Natural killer cell (primary cell): ENCODE data around the gene WASF2. TPM values are rescaled to one million over a fixed set of nuclear protein-coding genes. Genes with fewer than 3 reads are reported as not detected.

Experiments
- ATAC-seq, 3 donors: fragments of 150-1000 bp in 2 of 3; fragments of 200-7000 bp in 1 of 3; cut with Tn5 transposase; 1 replicate in 1 of 3; 2 replicates in 2 of 3; pipeline ENCODE4 v1.10.0; 2021; ENCODE audit warnings: mild to moderate bottlenecking in 2 of 3, moderate library complexity in 2 of 3
- DNase-seq, 2 donors: peaks; one replicate each; pipeline versions ENCODE4 v3.0.0 to v3.0.0-alpha.2; 2013 to 2021; ENCODE audit warnings: mixed read lengths in 1 of 2
- H3K27ac ChIP-seq: one replicate; pipeline ENCODE4 v1.5.1; 2013; ENCODE audit warnings: mild to moderate bottlenecking, low read length
- H3K27me3 ChIP-seq: one replicate; pipeline ENCODE4 v1.6.1; 2013; ENCODE audit warnings: low read length; ENCODE audit not compliant: control insufficient read depth, insufficient read depth
- H3K36me3 ChIP-seq: one replicate; pipeline ENCODE4 v1.6.1; 2013; ENCODE audit warnings: low read length; ENCODE audit not compliant: control insufficient read depth, insufficient read depth
- H3K4me1 ChIP-seq: one replicate; pipeline ENCODE4 v1.6.1; 2013; ENCODE audit warnings: low read length; ENCODE audit not compliant: control insufficient read depth, insufficient read depth
- H3K4me3 ChIP-seq: one replicate; pipeline ENCODE4 v1.5.1; 2013; ENCODE audit warnings: low read length
- H3K9me3 ChIP-seq: one replicate; pipeline ENCODE4 v1.6.1; 2013; ENCODE audit warnings: low read length; ENCODE audit not compliant: control insufficient read depth, insufficient read depth
- H3K27ac Mint-ChIP-seq, 2 donors: one replicate each; pipeline ENCODE4 v1.8.0; 2022; ENCODE audit warnings: mild to moderate bottlenecking in 2 of 2, mixed read lengths in 2 of 2, moderate library complexity in 1 of 2
- H3K27me3 Mint-ChIP-seq, 2 donors: one replicate each; pipeline ENCODE4 v1.8.0; 2022; ENCODE audit warnings: low read depth in 2 of 2, mixed read lengths in 2 of 2
- H3K36me3 Mint-ChIP-seq: one replicate; pipeline ENCODE4 v1.8.0; 2022; ENCODE audit warnings: mixed read lengths
- H3K4me1 Mint-ChIP-seq, 2 donors: one replicate each; pipeline ENCODE4 v1.8.0; 2022; ENCODE audit warnings: mixed read lengths in 2 of 2
- H3K4me3 Mint-ChIP-seq: one replicate; pipeline ENCODE4 v1.8.0; 2022; ENCODE audit warnings: mild to moderate bottlenecking, moderate library complexity, mixed read lengths
- H3K9me3 Mint-ChIP-seq, 2 donors: one replicate each; pipeline ENCODE4 v1.8.0; 2022; ENCODE audit warnings: mixed read lengths in 2 of 2
- CTCF ChIP-seq: fragments of 200-600 bp; IDR thresholded peaks from one replicate; pipeline ENCODE4 v1.8.0; 2022; ENCODE audit warnings: antibody characterized with exemption
- WGBS: methylation state at CpG from one replicate; pipeline ENCODE4 v1.1.7; 2013; ENCODE audit warnings: missing lambda C conversion rate; ENCODE audit not compliant: insufficient coverage; 5-methylcytosine and 5-hydroxymethylcytosine counted together
- intact Hi-C: fragments of 100-400 bp; cut with micrococcal nuclease; formaldehyde crosslinking; loops from one replicate; pipeline ENCODE4 v1.14.2; 2022
- total RNA-seq, 4 donors: library from RNA; stranded (reverse); fragments of 120-200 nt in 1 of 4; gene quantifications; one replicate each; pipeline versions ENCODE4 v1.2.3 to v1.2.4, GENCODE V29; 2013 to 2022

Gene WASF2
- total RNA-seq, 3 donors from 2014 or later (not counting 1 experiment from before 2014, with no cell fraction given): 137 to 153 (median 143) TPM

GRCh38 chr1:27416387-27417111 is 73.4 kb downstream of the WASF2 start:
- intact Hi-C loops: loop anchor here (2.0 to 5.0 kb wide), 3 partner anchors 20 to 191 kb away; partner anchors contain the start of gene WASF2
- H3K9me3 Mint-ChIP-seq: no peaks in the 10 kb centered on the region
- peak; percentile 64 for TF ChIP-seq CTCF
- Histone ChIP-seq H3K4me3 (no peak overlapping the region), H3K36me3 (peaks cover 70% of the 10 kb centered on the region), H3K27me3 (no peaks in the 10 kb centered on the region), H3K27ac (peak overlapping the region; percentile 14), H3K4me1 (peaks cover 27% of the 10 kb centered on the region), H3K9me3 (no peaks in the 10 kb centered on the region)
- peaks cover 10% of the 10 kb centered on the region for H3K36me3 Mint-ChIP-seq
- ATAC-seq: peak; percentile 77 to 85 (median 81)
- DNase-seq: peak in 1 of 2 donors; percentile 82
- H3K27ac Mint-ChIP-seq: peak overlapping the region; percentile 69 to 87
- no peak overlapping the region for H3K4me3 Mint-ChIP-seq
- no peaks in the 10 kb centered on the region for H3K27me3 Mint-ChIP-seq
- WGBS: 86% methylated on average over 2 of the region's 3 CpGs
- H3K4me1 Mint-ChIP-seq: peaks cover 34 to 36% of the 10 kb centered on the region in 2 donors

- intact Hi-C loops: no loop called here
- no peaks in the 10 kb centered on the region for H3K27me3 Mint-ChIP-seq
Measured at GRCh38 chr1:27414091-27414490, 75.9 kb downstream of the WASF2 start.

GRCh38 chr1:27413004-27413403 is 77.0 kb downstream of the WASF2 start:
- peaks cover 89% of the 10 kb centered on the region for H3K36me3 ChIP-seq
- peaks cover 11% of the 10 kb centered on the region for H3K4me1 ChIP-seq
- Mint-ChIP-seq H3K36me3 (peaks cover 10% of the 10 kb centered on the region), H3K9me3 (no peaks in the 10 kb centered on the region), H3K27me3 (no peaks in the 10 kb centered on the region), H3K4me1 (peaks cover 17 to 19% of the 10 kb centered on the region in 2 donors), H3K4me3 (no peak overlapping the region), H3K27ac (no peak overlapping the region)
- H3K27me3 ChIP-seq: no peaks in the 10 kb centered on the region
- no peak for DNase-seq
- ATAC-seq: no peak
- no peak overlapping the region for H3K27ac ChIP-seq
- no peak for TF ChIP-seq CTCF
- H3K4me3 ChIP-seq: no peak overlapping the region
- intact Hi-C loops: no loop called here
- H3K9me3 ChIP-seq: no peaks in the 10 kb centered on the region
- 93% methylated on average over 4 of the region's 4 CpGs for WGBS

More at GRCh38 chr1:27414091-27414490, 75.9 kb downstream of the WASF2 start:
- no peak overlapping the region for H3K27ac Mint-ChIP-seq
- no peak for DNase-seq
- Histone ChIP-seq H3K9me3 (no peaks in the 10 kb centered on the region), H3K4me3 (no peak overlapping the region), H3K27me3 (no peaks in the 10 kb centered on the region), H3K4me1 (peaks cover 15% of the 10 kb centered on the region), H3K27ac (no peak overlapping the region), H3K36me3 (peaks cover 90% of the 10 kb centered on the region)
- ATAC-seq: no peak
- H3K9me3 Mint-ChIP-seq: no peaks in the 10 kb centered on the region
- H3K4me1 Mint-ChIP-seq: peaks cover 28 to 30% of the 10 kb centered on the region in 2 donors
- peaks cover 10% of the 10 kb centered on the region for H3K36me3 Mint-ChIP-seq
- WGBS: 100% methylated on average over 1 of the region's 1 CpG
- no peak for TF ChIP-seq CTCF
- H3K4me3 Mint-ChIP-seq: no peak overlapping the region
